B cell (primary cell): ENCODE results near the gene NLGN1. TPM values are rescaled to one million over a fixed set of nuclear protein-coding genes. Genes with fewer than 3 reads are reported as not detected.

Experiments used
- ATAC-seq: fragments of 200-7000 bp; cut with Tn5 transposase; one replicate; pipeline ENCODE4 v1.10.0; 2021; ENCODE audit warnings: low read depth, mild to moderate bottlenecking, moderate number of reproducible peaks, moderate library complexity
- CTCF ChIA-PET: fragments of 350-600 bp; sonication (Branson Sonifier 250); formaldehyde crosslinking; loops from one replicate; lab custom pipeline; 2021; ENCODE audit warnings: antibody characterized with exemption, inconsistent platforms; lab: Charles Lee
- POLR2A ChIA-PET: fragments of 350-600 bp; sonication (Branson Sonifier 250); formaldehyde crosslinking; loops from one replicate; lab custom pipeline; 2021; ENCODE audit warnings: antibody characterized with exemption; lab: Charles Lee
- DNase-seq: peaks from one replicate; pipeline ENCODE4 v3.0.0; 2013
- H2AFZ ChIP-seq: 2 replicates; pipeline ENCODE4 v1.6.1; 2012; ENCODE audit warnings: mild to moderate bottlenecking, low read depth, low read length; ENCODE audit not compliant: insufficient read depth, poor library complexity, severe bottlenecking
- H3K27ac ChIP-seq, 2 donors: 1 replicate in 1 of 2; 2 replicates in 1 of 2; pipeline ENCODE4 v1.5.1; 2012 to 2013; ENCODE audit warnings: low read length in 2 of 2, mild to moderate bottlenecking in 2 of 2, moderate library complexity in 1 of 2
- H3K27me3 ChIP-seq, 4 experiments: fragments of 200-600 bp in 1 of 4; sonication (generic) in 1 of 4; replicated peaks in 1 of 4; 1 replicate in 2 of 4; 2 replicates in 2 of 4; pipeline versions ENCODE4 v1.6.1 to v1.7.0; 2013 to 2016; ENCODE audit warnings: low read length in 3 of 4, mild to moderate bottlenecking in 2 of 4, mixed read lengths in 1 of 4, moderate library complexity in 1 of 4; ENCODE audit not compliant: insufficient read depth in 4 of 4, control insufficient read depth in 3 of 4; ENCODE audit errors: control extremely low read depth in 1 of 4
- H3K36me3 ChIP-seq, 2 experiments: replicated peaks in 1 of 2; 1 replicate in 1 of 2; 2 replicates in 1 of 2; pipeline versions ENCODE4 v1.6.1 to v1.7.1; 2013; ENCODE audit warnings: low read length in 1 of 2; ENCODE audit not compliant: insufficient read depth in 2 of 2, control insufficient read depth in 1 of 2; ENCODE audit errors: control extremely low read depth in 1 of 2, extremely low read depth in 1 of 2
- H3K4me1 ChIP-seq, 2 donors: fragments of 200-600 bp in 1 of 2; sonication (generic) in 1 of 2; 1 replicate in 1 of 2; 2 replicates in 1 of 2; pipeline versions ENCODE4 v1.5.1 to v1.6.1; 2013 to 2017; ENCODE audit warnings: low read length in 2 of 2; ENCODE audit not compliant: control insufficient read depth in 2 of 2, insufficient read depth in 2 of 2
- H3K4me2 ChIP-seq: replicated peaks from 2 replicates; pipeline ENCODE3; 2012; ENCODE audit warnings: mild to moderate bottlenecking, low read depth, low read length; ENCODE audit not compliant: poor library complexity, severe bottlenecking
- H3K4me3 ChIP-seq, 5 experiments: fragments of 200-600 bp in 1 of 5; sonication (generic) in 1 of 5; 1 replicate in 3 of 5; 2 replicates in 2 of 5; pipeline versions ENCODE4 v1.5.1 to v1.7.0; 2011 to 2016; ENCODE audit warnings: low read length in 4 of 5, mild to moderate bottlenecking in 4 of 5, low read depth in 2 of 5, control low read depth in 1 of 5, moderate library complexity in 1 of 5; ENCODE audit not compliant: insufficient read depth in 1 of 5; ENCODE audit errors: control extremely low read depth in 1 of 5, extremely low read depth in 1 of 5
- H3K79me2 ChIP-seq: fragments of 200-600 bp; sonication (generic); one replicate; pipeline ENCODE4 v1.6.0; 2016; ENCODE audit warnings: low read length; ENCODE audit not compliant: control insufficient read depth, insufficient read depth
- H3K9ac ChIP-seq: fragments of 200-600 bp; sonication (generic); 2 replicates; pipeline ENCODE4 v1.6.1; 2017; ENCODE audit warnings: mild to moderate bottlenecking, low read length, moderate library complexity
- H3K9me3 ChIP-seq, 3 donors: one replicate each; pipeline versions ENCODE4 v1.6.1 to v1.7.1; 2013; ENCODE audit warnings: low read length in 2 of 3; ENCODE audit not compliant: control insufficient read depth in 2 of 3, insufficient read depth in 1 of 3; ENCODE audit errors: control extremely low read depth in 1 of 3
- H4K20me1 ChIP-seq: 2 replicates; pipeline ENCODE4 v1.6.0; 2012; ENCODE audit warnings: mild to moderate bottlenecking, low read length; ENCODE audit not compliant: insufficient read depth, control insufficient read depth, poor library complexity, severe bottlenecking
- H3K27ac Mint-ChIP-seq: one replicate; pipeline ENCODE4 v1.8.0; 2021; ENCODE audit warnings: mixed read lengths
- H3K27me3 Mint-ChIP-seq: one replicate; pipeline ENCODE4 v1.8.0; 2021; ENCODE audit warnings: mixed read lengths
- H3K4me1 Mint-ChIP-seq: one replicate; pipeline ENCODE4 v1.8.0; 2021; ENCODE audit warnings: mixed read lengths
- H3K4me3 Mint-ChIP-seq: one replicate; pipeline ENCODE4 v1.8.0; 2021; ENCODE audit warnings: mixed read lengths
- H3K9me3 Mint-ChIP-seq: one replicate; pipeline ENCODE4 v1.8.0; 2022; ENCODE audit warnings: mixed read lengths; ENCODE audit not compliant: insufficient read depth
- EZH2 ChIP-seq: IDR thresholded peaks from 2 replicates; pipeline ENCODE4 v1.6.1; 2012; ENCODE audit warnings: borderline replicate concordance, low read depth, mild to moderate bottlenecking, moderate library complexity, low read length; ENCODE audit not compliant: insufficient read depth, poor library complexity, severe bottlenecking
- WGBS: methylation state at CpG from one replicate; pipeline ENCODE4 v1.1.5; 2013; ENCODE audit warnings: missing lambda C conversion rate; ENCODE audit not compliant: insufficient coverage; 5-methylcytosine and 5-hydroxymethylcytosine counted together
- intact Hi-C: fragments of 100-400 bp; cut with micrococcal nuclease; formaldehyde crosslinking; loops from one replicate; pipeline ENCODE4 v1.10.0; 2022
- polyA plus RNA-seq: library from polyadenylated mRNA; depleted of rRNA; stranded (reverse); fragments of >200 nt; gene quantifications from 2 replicates; pipeline ENCODE4 v1.2.3, GENCODE V29; 2012
- total RNA-seq, 2 donors: library from RNA; stranded (reverse); fragments of 120-200 nt in 1 of 2; gene quantifications; 1 replicate in 1 of 2; 2 replicates in 1 of 2; pipeline versions ENCODE4 v1.2.3 to v1.2.4, GENCODE V29; 2013 to 2022
- TF ChIP-seq, protein P1 (sequence below): fragments of 200-600 bp; IDR thresholded peaks from one replicate; pipeline ENCODE4 v1.8.0; 2022; ENCODE audit warnings: antibody characterized with exemption, mild to moderate bottlenecking

NLGN1 gene
- total and polyA plus RNA-seq, 2 donors (not counting 1 experiment from before 2014, with no cell fraction given) = not detected

DNA sequence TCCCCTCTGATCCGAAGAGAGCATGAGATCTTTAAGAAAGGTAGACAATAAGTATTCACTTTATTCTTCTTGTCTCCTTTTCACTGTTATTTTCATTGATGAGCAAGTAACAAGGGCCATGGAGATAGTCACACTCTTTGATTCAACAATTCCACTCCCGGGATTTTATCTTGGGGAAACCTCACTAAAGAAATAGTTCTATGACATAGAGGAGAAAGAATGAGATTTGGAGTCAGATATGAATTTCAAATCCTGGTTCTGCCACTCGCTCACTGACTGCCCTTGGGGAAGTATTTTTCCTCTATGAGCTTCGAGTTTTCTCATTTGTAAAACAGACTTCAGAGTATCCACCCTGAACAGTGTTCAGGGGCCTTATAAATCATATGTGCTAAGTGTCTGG, 514.6 kb downstream of the NLGN1 start:
- intact Hi-C loops = no loop called here
- no peak for ATAC-seq

DNA sequence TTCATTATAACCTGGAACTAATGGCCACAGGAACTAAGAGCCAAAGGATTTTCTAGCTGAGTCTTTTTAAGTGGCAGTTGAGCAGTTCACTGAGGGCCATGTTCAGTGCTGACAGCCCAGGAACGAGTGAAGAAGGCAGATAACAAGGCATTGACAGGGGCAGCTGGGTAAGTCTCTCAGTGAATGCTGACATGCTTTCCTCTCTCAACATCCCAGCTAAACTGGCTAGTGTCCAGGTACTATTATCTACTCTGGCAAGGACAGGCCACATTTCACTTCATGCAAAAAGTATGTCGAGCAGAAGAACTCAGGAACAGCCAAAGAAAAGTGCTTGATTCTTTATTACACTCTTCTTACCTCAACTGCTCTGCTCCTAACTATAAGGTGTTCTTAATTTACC, 515.9 kb downstream of the NLGN1 start:
- Histone ChIP-seq H3K27me3 (no peaks in the 10 kb centered on the region), H2AFZ (no peak overlapping the region), H3K9me3 (no peaks in the 10 kb centered on the region), H3K4me2 (no peak overlapping the region), H3K36me3 (no peaks in the 10 kb centered on the region), H4K20me1 (no peaks in the 10 kb centered on the region), H3K27ac (no peak overlapping the region), H3K79me2 (no peaks in the 10 kb centered on the region), H3K9ac (no peak overlapping the region), H3K4me1 (no peaks in the 10 kb centered on the region), H3K4me3 (no peak overlapping the region)
- Mint-ChIP-seq H3K4me1 (no peaks in the 10 kb centered on the region), H3K4me3 (no peak overlapping the region), H3K27me3 (no peaks in the 10 kb centered on the region), H3K27ac (no peak overlapping the region), H3K9me3 (peaks cover 4% of the 10 kb centered on the region)
- ATAC-seq (no peak), DNase-seq (no peak)
- CTCF ChIA-PET = no interaction called here
- POLR2A ChIA-PET = no interaction called here
- 20% methylated on average over 1 of the region's 2 CpGs for WGBS
- intact Hi-C loops = no loop called here
- TF ChIP-seq, protein P1, sequence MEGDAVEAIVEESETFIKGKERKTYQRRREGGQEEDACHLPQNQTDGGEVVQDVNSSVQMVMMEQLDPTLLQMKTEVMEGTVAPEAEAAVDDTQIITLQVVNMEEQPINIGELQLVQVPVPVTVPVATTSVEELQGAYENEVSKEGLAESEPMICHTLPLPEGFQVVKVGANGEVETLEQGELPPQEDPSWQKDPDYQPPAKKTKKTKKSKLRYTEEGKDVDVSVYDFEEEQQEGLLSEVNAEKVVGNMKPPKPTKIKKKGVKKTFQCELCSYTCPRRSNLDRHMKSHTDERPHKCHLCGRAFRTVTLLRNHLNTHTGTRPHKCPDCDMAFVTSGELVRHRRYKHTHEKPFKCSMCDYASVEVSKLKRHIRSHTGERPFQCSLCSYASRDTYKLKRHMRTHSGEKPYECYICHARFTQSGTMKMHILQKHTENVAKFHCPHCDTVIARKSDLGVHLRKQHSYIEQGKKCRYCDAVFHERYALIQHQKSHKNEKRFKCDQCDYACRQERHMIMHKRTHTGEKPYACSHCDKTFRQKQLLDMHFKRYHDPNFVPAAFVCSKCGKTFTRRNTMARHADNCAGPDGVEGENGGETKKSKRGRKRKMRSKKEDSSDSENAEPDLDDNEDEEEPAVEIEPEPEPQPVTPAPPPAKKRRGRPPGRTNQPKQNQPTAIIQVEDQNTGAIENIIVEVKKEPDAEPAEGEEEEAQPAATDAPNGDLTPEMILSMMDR = no peak
- no peak for TF ChIP-seq EZH2

More for the DNA sequence above, 514.6 kb downstream of the NLGN1 start:
- H3K36me3 ChIP-seq = no peaks in the 10 kb centered on the region
- ChIA-PET POLR2A (no interaction called here), CTCF (no interaction called here)
- TF ChIP-seq, protein P1 = no peak
- no peak for TF ChIP-seq EZH2
- no peaks in the 10 kb centered on the region for H3K79me2 ChIP-seq
- H3K4me3 ChIP-seq = no peak overlapping the region
- no peak overlapping the region for H3K4me2 ChIP-seq
- no peak overlapping the region for H3K9ac ChIP-seq
- WGBS = no CpG with 5 or more reads among the region's 4 CpGs
- no peak for DNase-seq
- H3K9me3 ChIP-seq = no peaks in the 10 kb centered on the region
- no peaks in the 10 kb centered on the region for H4K20me1 ChIP-seq
- no peak overlapping the region for H2AFZ ChIP-seq
- no peak overlapping the region for H3K27ac ChIP-seq
- no peaks in the 10 kb centered on the region for H3K27me3 Mint-ChIP-seq
- H3K27ac Mint-ChIP-seq = no peak overlapping the region
- no peaks in the 10 kb centered on the region for H3K4me1 Mint-ChIP-seq
- H3K9me3 Mint-ChIP-seq = peaks cover 4% of the 10 kb centered on the region
- H3K27me3 ChIP-seq = no peaks in the 10 kb centered on the region
- no peaks in the 10 kb centered on the region for H3K4me1 ChIP-seq
- no peak overlapping the region for H3K4me3 Mint-ChIP-seq
